ENCODE results near the gene PURB. TPM values are rescaled to one million over a fixed set of nuclear protein-coding genes. Genes with fewer than 3 reads are reported as not detected.

Gene PURB
- polyA plus RNA-seq, 1 donor from 2014 or later: 14.7 TPM

DNA sequence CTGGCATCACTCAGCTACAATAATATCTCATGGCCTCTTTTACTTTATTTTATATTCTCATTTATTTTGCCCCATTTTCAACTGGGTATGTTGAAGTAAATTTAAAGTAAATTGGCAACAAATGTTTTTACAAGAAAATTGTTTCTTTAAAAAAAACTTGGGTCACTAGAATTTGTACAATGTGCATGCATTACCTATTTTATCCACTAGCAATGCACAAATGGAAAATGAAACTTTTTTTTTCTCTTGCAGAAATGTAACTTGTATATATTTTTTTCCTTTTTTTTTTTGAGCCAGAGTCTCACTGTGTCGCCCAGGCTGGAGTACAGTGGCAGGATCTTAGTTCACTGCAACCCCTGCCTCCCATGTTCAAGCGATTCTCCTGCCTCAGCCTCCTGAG, 27.2 kb downstream of the PURB start:
- no peaks in the 10 kb centered on the region for H3K36me3 ChIP-seq (ENCODE audit: insufficient read depth, low read length)
- no peaks in the 10 kb centered on the region for H3F3A ChIP-seq (ENCODE audit: insufficient read depth, low read length, poor library complexity, severe bottlenecking)
- no peak overlapping the region for H3K9ac ChIP-seq (ENCODE audit: low read length)
- H2AFZ ChIP-seq (ENCODE audit: low read depth, low read length): no peak overlapping the region
- H3K9me3 ChIP-seq (ENCODE audit: low read length): no peaks in the 10 kb centered on the region
- no peak for TF ChIP-seq SMC3 (conservative IDR thresholded peaks at IDR 0.05; ENCODE audit: poor library complexity)
- no peak for TF ChIP-seq TAF1 (IDR thresholded peaks at IDR 0.05; ENCODE audit: low read depth)
- no peak for TF ChIP-seq EZH2 (IDR thresholded peaks at IDR 0.05; ENCODE audit: borderline replicate concordance, insufficient read depth, low read length, poor library complexity, severe bottlenecking)
- TF ChIP-seq, protein P1, sequence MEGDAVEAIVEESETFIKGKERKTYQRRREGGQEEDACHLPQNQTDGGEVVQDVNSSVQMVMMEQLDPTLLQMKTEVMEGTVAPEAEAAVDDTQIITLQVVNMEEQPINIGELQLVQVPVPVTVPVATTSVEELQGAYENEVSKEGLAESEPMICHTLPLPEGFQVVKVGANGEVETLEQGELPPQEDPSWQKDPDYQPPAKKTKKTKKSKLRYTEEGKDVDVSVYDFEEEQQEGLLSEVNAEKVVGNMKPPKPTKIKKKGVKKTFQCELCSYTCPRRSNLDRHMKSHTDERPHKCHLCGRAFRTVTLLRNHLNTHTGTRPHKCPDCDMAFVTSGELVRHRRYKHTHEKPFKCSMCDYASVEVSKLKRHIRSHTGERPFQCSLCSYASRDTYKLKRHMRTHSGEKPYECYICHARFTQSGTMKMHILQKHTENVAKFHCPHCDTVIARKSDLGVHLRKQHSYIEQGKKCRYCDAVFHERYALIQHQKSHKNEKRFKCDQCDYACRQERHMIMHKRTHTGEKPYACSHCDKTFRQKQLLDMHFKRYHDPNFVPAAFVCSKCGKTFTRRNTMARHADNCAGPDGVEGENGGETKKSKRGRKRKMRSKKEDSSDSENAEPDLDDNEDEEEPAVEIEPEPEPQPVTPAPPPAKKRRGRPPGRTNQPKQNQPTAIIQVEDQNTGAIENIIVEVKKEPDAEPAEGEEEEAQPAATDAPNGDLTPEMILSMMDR (IDR thresholded peaks at IDR 0.05; ENCODE audit: poor library complexity, severe bottlenecking): no peak
- TF ChIP-seq EP300 (conservative IDR thresholded peaks at IDR 0.05; ENCODE audit: poor library complexity, severe bottlenecking): no peak
- H3K27ac ChIP-seq (ENCODE audit: low read length): no peak overlapping the region
- no peaks in the 10 kb centered on the region for H3K9me2 ChIP-seq (ENCODE audit: insufficient read depth, low read length)
- no peaks in the 10 kb centered on the region for H3K79me2 ChIP-seq (replicated peaks; ENCODE audit: insufficient read depth, low read length)
- H3K4me2 ChIP-seq (ENCODE audit: low read length): no peak overlapping the region
- no peaks in the 10 kb centered on the region for H3K27me3 ChIP-seq (ENCODE audit: insufficient read depth, low read depth, low read length)
- H3K4me3 ChIP-seq (ENCODE audit: low read length): no peak overlapping the region
- H4K20me1 ChIP-seq (ENCODE audit: insufficient read depth): no peaks in the 10 kb centered on the region

DNA sequence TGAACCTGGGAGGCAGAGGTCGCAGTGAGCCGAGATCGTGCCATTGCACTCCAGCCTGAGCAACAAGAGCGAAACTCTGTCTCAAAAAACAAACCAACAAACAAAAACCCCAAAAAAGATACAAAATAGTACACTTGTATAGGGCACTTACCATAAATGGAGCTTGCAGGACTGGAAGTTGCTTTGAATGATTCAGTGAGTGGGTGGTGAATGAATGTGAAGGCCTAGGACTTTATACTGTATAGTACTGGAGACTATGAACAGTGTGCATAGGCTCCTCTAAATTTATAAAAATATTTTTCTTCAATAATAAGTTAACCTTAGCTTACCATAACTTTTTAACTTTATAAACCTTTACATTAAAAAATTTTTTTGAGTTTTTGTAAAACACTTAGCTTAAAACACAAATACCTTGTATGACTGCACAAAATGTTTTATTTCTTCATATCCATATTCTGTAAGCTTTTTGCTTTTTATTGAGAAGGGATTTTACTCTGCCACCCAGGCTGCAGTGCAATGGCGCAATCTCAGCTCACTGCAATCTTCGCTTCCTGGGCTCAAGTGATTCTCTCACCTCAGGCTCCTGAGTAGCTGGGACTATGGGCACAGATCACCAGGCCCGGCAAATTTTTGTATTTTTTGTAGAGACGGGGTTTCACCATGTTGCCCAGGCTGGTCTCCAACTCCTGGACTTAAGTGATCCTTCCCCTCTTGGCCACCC, 30.5 kb downstream of the PURB start:
- Histone ChIP-seq H3K27ac (ENCODE audit: low read length) (no peak overlapping the region), H3K9me2 (ENCODE audit: insufficient read depth, low read length) (no peaks in the 10 kb centered on the region)

DNA sequence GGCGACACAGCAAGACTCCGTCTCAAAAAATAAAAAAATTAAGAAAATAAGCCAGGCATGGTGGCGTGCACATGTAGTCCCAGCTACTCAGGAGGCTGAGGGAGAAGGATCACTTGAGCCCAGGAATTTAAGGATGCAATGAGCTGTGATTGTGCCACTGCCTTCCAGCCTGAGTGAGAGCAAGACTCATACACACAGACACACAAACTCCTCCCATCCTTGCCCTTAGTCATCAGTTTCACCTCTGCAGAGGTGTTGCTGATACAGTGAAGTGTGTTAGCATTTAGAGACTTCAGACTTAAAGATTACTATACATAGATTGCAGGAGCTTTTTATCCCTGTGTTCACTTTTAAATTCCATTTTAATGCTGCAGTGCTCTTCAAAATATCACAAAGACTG, 31.9 kb downstream of the PURB start:
- no peaks in the 10 kb centered on the region for H4K20me1 ChIP-seq (ENCODE audit: insufficient read depth)
- H3K79me2 ChIP-seq (replicated peaks; ENCODE audit: insufficient read depth, low read length): no peaks in the 10 kb centered on the region
- TF ChIP-seq MXI1 (conservative IDR thresholded peaks at IDR 0.05; ENCODE audit: poor library complexity, severe bottlenecking) (no peak), RAD21 (conservative IDR thresholded peaks at IDR 0.05) (no peak), TAF1 (IDR thresholded peaks at IDR 0.05; ENCODE audit: low read depth) (no peak), SMC3 (conservative IDR thresholded peaks at IDR 0.05; ENCODE audit: poor library complexity) (no peak), EZH2 (IDR thresholded peaks at IDR 0.05; ENCODE audit: borderline replicate concordance, insufficient read depth, low read length, poor library complexity, severe bottlenecking) (no peak), POLR2AphosphoS5 (IDR thresholded peaks at IDR 0.05) (no peak), EP300 (conservative IDR thresholded peaks at IDR 0.05; ENCODE audit: poor library complexity, severe bottlenecking) (no peak)
- TF ChIP-seq, protein P1 (IDR thresholded peaks at IDR 0.05; ENCODE audit: poor library complexity, severe bottlenecking): no peak
- TF ChIP-seq, protein P2, sequence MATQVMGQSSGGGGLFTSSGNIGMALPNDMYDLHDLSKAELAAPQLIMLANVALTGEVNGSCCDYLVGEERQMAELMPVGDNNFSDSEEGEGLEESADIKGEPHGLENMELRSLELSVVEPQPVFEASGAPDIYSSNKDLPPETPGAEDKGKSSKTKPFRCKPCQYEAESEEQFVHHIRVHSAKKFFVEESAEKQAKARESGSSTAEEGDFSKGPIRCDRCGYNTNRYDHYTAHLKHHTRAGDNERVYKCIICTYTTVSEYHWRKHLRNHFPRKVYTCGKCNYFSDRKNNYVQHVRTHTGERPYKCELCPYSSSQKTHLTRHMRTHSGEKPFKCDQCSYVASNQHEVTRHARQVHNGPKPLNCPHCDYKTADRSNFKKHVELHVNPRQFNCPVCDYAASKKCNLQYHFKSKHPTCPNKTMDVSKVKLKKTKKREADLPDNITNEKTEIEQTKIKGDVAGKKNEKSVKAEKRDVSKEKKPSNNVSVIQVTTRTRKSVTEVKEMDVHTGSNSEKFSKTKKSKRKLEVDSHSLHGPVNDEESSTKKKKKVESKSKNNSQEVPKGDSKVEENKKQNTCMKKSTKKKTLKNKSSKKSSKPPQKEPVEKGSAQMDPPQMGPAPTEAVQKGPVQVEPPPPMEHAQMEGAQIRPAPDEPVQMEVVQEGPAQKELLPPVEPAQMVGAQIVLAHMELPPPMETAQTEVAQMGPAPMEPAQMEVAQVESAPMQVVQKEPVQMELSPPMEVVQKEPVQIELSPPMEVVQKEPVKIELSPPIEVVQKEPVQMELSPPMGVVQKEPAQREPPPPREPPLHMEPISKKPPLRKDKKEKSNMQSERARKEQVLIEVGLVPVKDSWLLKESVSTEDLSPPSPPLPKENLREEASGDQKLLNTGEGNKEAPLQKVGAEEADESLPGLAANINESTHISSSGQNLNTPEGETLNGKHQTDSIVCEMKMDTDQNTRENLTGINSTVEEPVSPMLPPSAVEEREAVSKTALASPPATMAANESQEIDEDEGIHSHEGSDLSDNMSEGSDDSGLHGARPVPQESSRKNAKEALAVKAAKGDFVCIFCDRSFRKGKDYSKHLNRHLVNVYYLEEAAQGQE (IDR thresholded peaks at IDR 0.05; ENCODE audit: borderline replicate concordance): no peak
- H3K36me3 ChIP-seq (ENCODE audit: insufficient read depth, low read length): no peaks in the 10 kb centered on the region
- H2AFZ ChIP-seq (ENCODE audit: low read depth, low read length): no peak overlapping the region
- H3K9me3 ChIP-seq (ENCODE audit: low read length): no peaks in the 10 kb centered on the region
- H3F3A ChIP-seq (ENCODE audit: insufficient read depth, low read length, poor library complexity, severe bottlenecking): no peaks in the 10 kb centered on the region
- H3K4me3 ChIP-seq (ENCODE audit: low read length): no peak overlapping the region
- no peak overlapping the region for H3K4me2 ChIP-seq (ENCODE audit: low read length)
- no peak overlapping the region for H3K27ac ChIP-seq (ENCODE audit: low read length)
- no peak overlapping the region for H3K9ac ChIP-seq (ENCODE audit: low read length)
- H3K27me3 ChIP-seq (ENCODE audit: insufficient read depth, low read depth, low read length): no peaks in the 10 kb centered on the region
- no peaks in the 10 kb centered on the region for H3K9me2 ChIP-seq (ENCODE audit: insufficient read depth, low read length)

More for the DNA sequence above, 30.5 kb downstream of the PURB start:
- H3K79me2 ChIP-seq (replicated peaks; ENCODE audit: insufficient read depth, low read length): no peaks in the 10 kb centered on the region
- H3K4me3 ChIP-seq (ENCODE audit: low read length): no peak overlapping the region
- no peaks in the 10 kb centered on the region for H3K27me3 ChIP-seq (ENCODE audit: insufficient read depth, low read depth, low read length)
- H4K20me1 ChIP-seq (ENCODE audit: insufficient read depth): no peaks in the 10 kb centered on the region
- TF ChIP-seq POLR2AphosphoS5 (IDR thresholded peaks at IDR 0.05): no peak
- no peak overlapping the region for H3K4me2 ChIP-seq (ENCODE audit: low read length)
- no peak overlapping the region for H3K9ac ChIP-seq (ENCODE audit: low read length)
- H2AFZ ChIP-seq (ENCODE audit: low read depth, low read length): no peak overlapping the region
- H3F3A ChIP-seq (ENCODE audit: insufficient read depth, low read length, poor library complexity, severe bottlenecking): no peaks in the 10 kb centered on the region
- no peaks in the 10 kb centered on the region for H3K36me3 ChIP-seq (ENCODE audit: insufficient read depth, low read length)
- no peaks in the 10 kb centered on the region for H3K9me3 ChIP-seq (ENCODE audit: low read length)

Measured in neural cell (in vitro differentiated cells).